ENCODE data around the gene PYGB. TPM values are rescaled to one million over a fixed set of nuclear protein-coding genes. Genes with fewer than 3 reads are reported as not detected.

The PYGB gene
- total RNA-seq, 1 experiment from 2014 or later = 78.9 TPM

- Mint-ChIP-seq H3K4me1 (ENCODE audit: low read depth, unreplicated experiment) (peaks cover 7% of the 10 kb centered on the region), H3K27ac (ENCODE audit: unreplicated experiment) (no peak overlapping the region), H3K9me3 (ENCODE audit: unreplicated experiment) (no peaks in the 10 kb centered on the region), H3K27me3 (ENCODE audit: insufficient read depth, unreplicated experiment) (no peaks in the 10 kb centered on the region), H3K4me3 (ENCODE audit: unreplicated experiment) (no peak overlapping the region), H3K36me3 (ENCODE audit: insufficient read depth, unreplicated experiment) (peaks cover 33% of the 10 kb centered on the region)
- H3K27me3 ChIP-seq (replicated peaks; ENCODE audit: control insufficient read depth, insufficient read depth, low read length) = no peaks in the 10 kb centered on the region
- TF ChIP-seq CTCF (IDR thresholded peaks at IDR 0.05; ENCODE audit: insufficient read depth in 1 of 2, low read depth in 1 of 2, low read length in 1 of 2, severe bottlenecking in 1 of 2, unreplicated experiment in 1 of 2) = no peak
- ChIA-PET CTCF (no interaction called here), POLR2A (no interaction called here)
- peaks cover 4% of the 10 kb centered on the region for H3K36me3 ChIP-seq (ENCODE audit: control insufficient read depth, insufficient read depth, low read length)
- H3K4me3 ChIP-seq (ENCODE audit: low read depth, low read length) = no peak overlapping the region
- intact Hi-C loops (cut with micrococcal nuclease; ENCODE audit: unreplicated experiment) = no loop called here
- no peaks in the 10 kb centered on the region for H3K4me1 ChIP-seq
- no peak for DNase-seq
- no peaks in the 10 kb centered on the region for H3K9me3 ChIP-seq
- BruUV-seq (replicated peaks) = no TSS peak
Measured at GRCh38 chr20:25217161-25218108, 30.4 kb upstream of the PYGB start.

GRCh38 chr20:25218109-25218486 lies 29.8 kb upstream of the PYGB start:
- H3K36me3 Mint-ChIP-seq (ENCODE audit: insufficient read depth, unreplicated experiment) = peaks cover 35% of the 10 kb centered on the region
- POLR2A ChIA-PET = no interaction called here

GRCh38 chr20:25218492-25218891 lies 29.4 kb upstream of the PYGB start:
- no peak for TF ChIP-seq CTCF (IDR thresholded peaks at IDR 0.05; ENCODE audit: insufficient read depth in 1 of 2, low read depth in 1 of 2, low read length in 1 of 2, severe bottlenecking in 1 of 2, unreplicated experiment in 1 of 2)
- peaks cover 39% of the 10 kb centered on the region for H3K36me3 Mint-ChIP-seq (ENCODE audit: insufficient read depth, unreplicated experiment)
- POLR2A ChIA-PET = no interaction called here
- H3K27ac Mint-ChIP-seq (ENCODE audit: unreplicated experiment) = no peak overlapping the region
- Histone ChIP-seq H3K27me3 (replicated peaks; ENCODE audit: control insufficient read depth, insufficient read depth, low read length) (no peaks in the 10 kb centered on the region), H3K9me3 (no peaks in the 10 kb centered on the region), H3K36me3 (ENCODE audit: control insufficient read depth, insufficient read depth, low read length) (peaks cover 4% of the 10 kb centered on the region), H3K4me1 (peaks cover 3% of the 10 kb centered on the region; the same call in 1 of the 2 replicates), H3K4me3 (ENCODE audit: low read depth, low read length) (no peak overlapping the region)
- no peaks in the 10 kb centered on the region for H3K27me3 Mint-ChIP-seq (ENCODE audit: insufficient read depth, unreplicated experiment)
- peaks cover 7% of the 10 kb centered on the region for H3K4me1 Mint-ChIP-seq (ENCODE audit: low read depth, unreplicated experiment)
- DNase-seq = no peak
- no TSS peak for BruUV-seq (replicated peaks)
- no peak overlapping the region for H3K4me3 Mint-ChIP-seq (ENCODE audit: unreplicated experiment)
- intact Hi-C loops (cut with micrococcal nuclease; ENCODE audit: unreplicated experiment) = no loop called here
- CTCF ChIA-PET = no interaction called here
- H3K9me3 Mint-ChIP-seq (ENCODE audit: unreplicated experiment) = no peaks in the 10 kb centered on the region

More at GRCh38 chr20:25218109-25218486, 29.8 kb upstream of the PYGB start:
- no peak for TF ChIP-seq CTCF (IDR thresholded peaks at IDR 0.05; ENCODE audit: insufficient read depth in 1 of 2, low read depth in 1 of 2, low read length in 1 of 2, severe bottlenecking in 1 of 2, unreplicated experiment in 1 of 2)
- intact Hi-C loops (cut with micrococcal nuclease; ENCODE audit: unreplicated experiment) = no loop called here
- no peaks in the 10 kb centered on the region for H3K27me3 Mint-ChIP-seq (ENCODE audit: insufficient read depth, unreplicated experiment)
- CTCF ChIA-PET = no interaction called here
- DNase-seq = no peak
- H3K9me3 Mint-ChIP-seq (ENCODE audit: unreplicated experiment) = no peaks in the 10 kb centered on the region
- Histone ChIP-seq H3K27me3 (replicated peaks; ENCODE audit: control insufficient read depth, insufficient read depth, low read length) (no peaks in the 10 kb centered on the region), H3K9me3 (no peaks in the 10 kb centered on the region), H3K4me3 (ENCODE audit: low read depth, low read length) (no peak overlapping the region), H3K36me3 (ENCODE audit: control insufficient read depth, insufficient read depth, low read length) (peaks cover 4% of the 10 kb centered on the region), H3K4me1 (peaks cover 1% of the 10 kb centered on the region; the same call in 1 of the 2 replicates)
- BruUV-seq (replicated peaks) = no TSS peak
- H3K4me1 Mint-ChIP-seq (ENCODE audit: low read depth, unreplicated experiment) = peaks cover 7% of the 10 kb centered on the region
- H3K4me3 Mint-ChIP-seq (ENCODE audit: unreplicated experiment) = no peak overlapping the region
- no peak overlapping the region for H3K27ac Mint-ChIP-seq (ENCODE audit: unreplicated experiment)

Measured in Caco-2 (cell line).